GM12878 (cell line): Measurements from ENCODE around the gene AFF1. TPM values are rescaled to one million over a fixed set of nuclear protein-coding genes. Genes with fewer than 3 reads are reported as not detected.

Source experiments
- CBFB ChIP-seq: IDR thresholded peaks from 2 replicates; pipeline ENCODE4 v1.6.1; 2016; ENCODE audit warnings: antibody characterized with exemption, low read depth
- CBX5 ChIP-seq: sonication (generic); IDR thresholded peaks from 2 replicates; pipeline ENCODE4 v1.6.1; 2016; ENCODE audit warnings: low read depth, moderate library complexity, mild to moderate bottlenecking, inconsistent platforms
- CREM ChIP-seq: IDR thresholded peaks from 2 replicates; pipeline ENCODE4 v1.6.1; 2014; ENCODE audit warnings: antibody characterized with exemption, low read depth
- EGR1 ChIP-seq, 2 experiments: IDR thresholded peaks; 1 replicate in 1 of 2; 2 replicates in 1 of 2; pipeline ENCODE4 v1.6.1; 2011 to 2012; ENCODE audit warnings: low read depth in 2 of 2, low read length in 2 of 2, borderline replicate concordance in 1 of 2, mild to moderate bottlenecking in 1 of 2, moderate library complexity in 1 of 2
- FOXM1 ChIP-seq: IDR thresholded peaks from 2 replicates; pipeline ENCODE4 v1.6.1; 2012; ENCODE audit warnings: low read depth, mild to moderate bottlenecking, inconsistent platforms, low read length, moderate library complexity
- HCFC1 ChIP-seq: fragments of 150-350 bp; IDR thresholded peaks from 2 replicates; pipeline ENCODE4 v1.6.1; 2014; ENCODE audit warnings: low read length
- IRF5 ChIP-seq: fragments of 450-650 bp; IDR thresholded peaks from 2 replicates; pipeline ENCODE4 v1.6.1; 2017; ENCODE audit warnings: borderline replicate concordance
- JUND ChIP-seq: IDR thresholded peaks from 2 replicates; pipeline ENCODE4 v1.6.1; 2012; ENCODE audit warnings: low read depth, mild to moderate bottlenecking, low read length, improper control_type of control experiment, moderate library complexity
- MAX ChIP-seq: IDR thresholded peaks from 2 replicates; pipeline ENCODE4 v1.6.1; 2012; ENCODE audit warnings: low read depth, low read length, improper control_type of control experiment
- MXI1 ChIP-seq: fragments of 150-350 bp; IDR thresholded peaks from 2 replicates; pipeline ENCODE4 v1.6.1; 2011; ENCODE audit warnings: low read depth, mild to moderate bottlenecking, inconsistent platforms, low read length, improper control_type of control experiment
- POLR2A ChIP-seq: IDR thresholded peaks from 2 replicates; pipeline ENCODE4 v1.6.1; 2011; ENCODE audit warnings: low read depth, mild to moderate bottlenecking, low read length
- RELA ChIP-seq: fragments of 450-650 bp; IDR thresholded peaks from 2 replicates; pipeline ENCODE4 v1.8.0; 2014; ENCODE audit warnings: borderline replicate concordance; ENCODE audit not compliant: partially characterized antibody
- SMAD5 ChIP-seq: IDR thresholded peaks from 2 replicates; pipeline ENCODE4 v1.6.1; 2016; ENCODE audit warnings: antibody characterized with exemption, low read depth
- SMC3 ChIP-seq: IDR thresholded peaks from 2 replicates; pipeline ENCODE4 v1.6.1; 2011; ENCODE audit warnings: low read length, improper control_type of control experiment, borderline replicate concordance
- STAT3 ChIP-seq: IDR thresholded peaks from 2 replicates; pipeline ENCODE4 v1.6.1; 2011; ENCODE audit warnings: low read depth, low read length, improper control_type of control experiment
- SUPT20H ChIP-seq: IDR thresholded peaks from 2 replicates; pipeline ENCODE4 v1.6.1; 2011; ENCODE audit warnings: low read depth, mild to moderate bottlenecking, low read length, moderate library complexity, borderline replicate concordance; ENCODE audit not compliant: control insufficient read depth
- TCF3 ChIP-seq: IDR thresholded peaks from 2 replicates; pipeline ENCODE4 v1.6.1; 2012; ENCODE audit warnings: low read depth, mild to moderate bottlenecking, low read length, borderline replicate concordance; ENCODE audit not compliant: insufficient read depth
- TCF7 ChIP-seq: IDR thresholded peaks from 2 replicates; pipeline ENCODE4 v1.6.1; 2014; ENCODE audit warnings: antibody characterized with exemption, borderline replicate concordance
- ZNF207 ChIP-seq: fragments of 450-650 bp; IDR thresholded peaks from 2 replicates; pipeline ENCODE4 v1.6.1; 2014; ENCODE audit warnings: antibody characterized with exemption, mild to moderate bottlenecking, borderline replicate concordance
- ZNF384 ChIP-seq: IDR thresholded peaks from 2 replicates; pipeline ENCODE4 v1.6.1; 2012; ENCODE audit warnings: low read depth, mild to moderate bottlenecking, low read length, improper control_type of control experiment, borderline replicate concordance
- ZSCAN29 ChIP-seq: fragments of 450-650 bp; IDR thresholded peaks from 2 replicates; pipeline ENCODE4 v1.6.1; 2017; ENCODE audit warnings: mild to moderate bottlenecking, moderate library complexity
- ZZZ3 ChIP-seq: IDR thresholded peaks from 2 replicates; pipeline ENCODE4 v1.6.1; 2011; ENCODE audit warnings: low read depth; ENCODE audit not compliant: control insufficient read depth, insufficient read length
- polyA plus RNA-seq, 11 experiments: library from polyadenylated mRNA; depleted of rRNA in 4 of 11; unstranded in 6 of 11; stranded (reverse) in 5 of 11; fragments of >200 nt; fragmentation: Nextera tagmentation in 4 of 11; fragmentation: Illumina TruSeq in 1 of 11; extraction: Ambion mirVana in 4 of 11; extraction: Trizol in 1 of 11; gene quantifications; 1 replicate in 1 of 11; 2 replicates in 10 of 11; pipeline versions ENCODE4 v1.2.1 to v1.2.3, GENCODE V29; 2011 to 2016; ENCODE audit warnings: inconsistent platforms in 2 of 11, missing spikeins in 2 of 11, low read depth in 1 of 11
- total RNA-seq, 4 experiments: library from RNA; depleted of rRNA in 3 of 4; stranded (reverse); fragments of >200 nt in 3 of 4; fragmentation: Illumina TruSeq in 1 of 4; extraction: Trizol in 1 of 4; gene quantifications; 2 replicates each; pipeline versions ENCODE4 v1.2.1 to v1.2.3, GENCODE V29; 2013 to 2021
- TF ChIP-seq, protein P1 (sequence below): fragments of 450-650 bp; formaldehyde crosslinking; IDR thresholded peaks from 2 replicates; pipeline ENCODE4 v1.4.0; 2022; ENCODE audit warnings: mild to moderate bottlenecking, moderate library complexity
- TF ChIP-seq, protein P2 (sequence below): IDR thresholded peaks from 2 replicates; pipeline ENCODE4 v1.6.1; 2011; ENCODE audit warnings: borderline replicate concordance, low read depth, mild to moderate bottlenecking, moderate library complexity, mixed read lengths, low read length; ENCODE audit not compliant: insufficient read depth; ENCODE audit errors: extremely low read length

AFF1 gene
- total and polyA plus RNA-seq, 10 of the 15 experiments (the other 5 are each of a cell fraction or from before 2014, with no cell fraction given), result 3.5 to 56.1 (median 21.5) TPM

DNA sequence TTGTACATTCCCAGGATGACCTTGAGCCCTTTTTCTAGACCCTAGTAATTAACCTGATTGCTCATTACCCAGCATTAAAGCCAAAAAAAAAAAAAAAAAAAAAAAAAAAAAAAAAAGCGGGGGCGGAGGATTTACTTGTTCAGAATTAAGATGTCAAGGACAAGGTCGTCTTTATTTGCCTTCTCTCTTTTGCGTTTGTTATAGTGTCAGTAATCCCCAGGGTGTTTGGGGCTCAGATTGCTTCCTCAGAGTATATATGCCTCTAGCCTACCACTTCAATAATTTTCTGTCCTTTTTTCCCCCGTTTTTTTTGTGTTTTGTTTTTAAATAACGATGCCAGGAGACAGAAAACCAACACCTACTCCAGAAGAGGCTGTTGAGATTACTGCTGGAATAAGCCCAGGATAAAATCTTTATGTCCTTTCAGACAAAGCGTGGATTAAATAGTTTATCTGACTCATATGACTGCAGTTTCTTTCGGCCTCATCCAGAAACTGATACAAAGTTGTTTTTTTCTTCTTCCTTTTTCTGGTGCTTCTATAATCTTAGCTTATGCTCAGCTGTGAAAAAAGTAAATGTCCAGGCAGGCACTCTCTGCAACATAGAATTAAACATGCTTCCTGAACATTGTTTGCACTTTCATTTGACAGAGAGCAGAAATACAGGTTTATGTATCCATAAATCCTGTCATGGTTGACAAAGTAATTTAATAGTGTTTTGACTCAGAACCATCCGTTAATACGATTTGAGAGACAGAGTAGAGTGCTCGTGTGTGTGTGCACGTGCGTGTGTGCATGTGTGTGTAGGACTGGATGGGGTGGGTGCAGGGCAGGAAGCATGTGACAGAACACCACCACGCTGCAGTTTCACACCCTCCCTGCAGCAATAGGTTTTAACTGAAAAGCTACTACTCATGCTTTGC is 138.6 kb downstream of the AFF1 start (continued):
- peak; percentile 97 for TF ChIP-seq MAX
- TF ChIP-seq IRF5, result no peak
- no peak for TF ChIP-seq STAT3
- TF ChIP-seq HCFC1, result no peak
- TF ChIP-seq, protein P1, sequence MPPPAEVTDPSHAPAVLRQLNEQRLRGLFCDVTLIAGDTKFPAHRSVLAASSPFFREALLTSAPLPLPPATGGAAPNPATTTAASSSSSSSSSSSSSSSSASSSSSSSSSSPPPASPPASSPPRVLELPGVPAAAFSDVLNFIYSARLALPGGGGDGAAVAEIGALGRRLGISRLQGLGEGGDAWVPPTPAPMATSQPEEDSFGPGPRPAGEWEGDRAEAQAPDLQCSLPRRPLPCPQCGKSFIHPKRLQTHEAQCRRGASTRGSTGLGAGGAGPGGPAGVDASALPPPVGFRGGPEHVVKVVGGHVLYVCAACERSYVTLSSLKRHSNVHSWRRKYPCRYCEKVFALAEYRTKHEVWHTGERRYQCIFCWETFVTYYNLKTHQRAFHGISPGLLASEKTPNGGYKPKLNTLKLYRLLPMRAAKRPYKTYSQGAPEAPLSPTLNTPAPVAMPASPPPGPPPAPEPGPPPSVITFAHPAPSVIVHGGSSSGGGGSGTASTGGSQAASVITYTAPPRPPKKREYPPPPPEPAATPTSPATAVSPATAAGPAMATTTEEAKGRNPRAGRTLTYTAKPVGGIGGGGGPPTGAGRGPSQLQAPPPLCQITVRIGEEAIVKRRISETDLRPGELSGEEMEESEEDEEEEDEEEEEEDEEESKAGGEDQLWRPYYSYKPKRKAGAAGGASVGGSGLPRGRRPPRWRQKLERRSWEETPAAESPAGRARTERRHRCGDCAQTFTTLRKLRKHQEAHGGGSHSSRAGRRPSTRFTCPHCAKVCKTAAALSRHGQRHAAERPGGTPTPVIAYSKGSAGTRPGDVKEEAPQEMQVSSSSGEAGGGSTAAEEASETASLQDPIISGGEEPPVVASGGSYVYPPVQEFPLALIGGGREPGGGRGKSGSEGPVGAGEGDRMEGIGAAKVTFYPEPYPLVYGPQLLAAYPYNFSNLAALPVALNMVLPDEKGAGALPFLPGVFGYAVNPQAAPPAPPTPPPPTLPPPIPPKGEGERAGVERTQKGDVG (CRISPR knock-in tag), result no peak
- peak; percentile 99 for TF ChIP-seq MXI1
- TF ChIP-seq SMAD5, result no peak
- 0 out of 2 replicates have a peak, but pooled peaks have one; percentile 67 for TF ChIP-seq TCF3
- no peak for TF ChIP-seq SUPT20H
- no peak for TF ChIP-seq JUND
- TF ChIP-seq TCF7, result no peak
- TF ChIP-seq CREM, result peak; percentile 55
- TF ChIP-seq ZNF207, result 0 out of 2 replicates have a peak, but pooled peaks have one; percentile 22
- TF ChIP-seq EGR1 (IDR thresholded peaks at IDR 0.05; ENCODE audit: borderline replicate concordance in 1 of 2, low read depth in 2 of 2, low read length in 2 of 2), result peak in 1 of 2 experiments; percentile 61; a peak in 1 of 3 replicates
- no peak; the same call in 1 of the 2 replicates for TF ChIP-seq CBFB
- TF ChIP-seq ZZZ3, result no peak
- no peak for TF ChIP-seq SMC3
- TF ChIP-seq, protein P2, sequence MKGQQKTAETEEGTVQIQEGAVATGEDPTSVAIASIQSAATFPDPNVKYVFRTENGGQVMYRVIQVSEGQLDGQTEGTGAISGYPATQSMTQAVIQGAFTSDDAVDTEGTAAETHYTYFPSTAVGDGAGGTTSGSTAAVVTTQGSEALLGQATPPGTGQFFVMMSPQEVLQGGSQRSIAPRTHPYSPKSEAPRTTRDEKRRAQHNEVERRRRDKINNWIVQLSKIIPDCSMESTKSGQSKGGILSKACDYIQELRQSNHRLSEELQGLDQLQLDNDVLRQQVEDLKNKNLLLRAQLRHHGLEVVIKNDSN, result peak; percentile 50
- TF ChIP-seq ZNF384, result peak; percentile 98
- peak; percentile 62 for TF ChIP-seq POLR2A
- no peak for TF ChIP-seq ZSCAN29
- peak; percentile 69; the same call in 1 of the 2 replicates for TF ChIP-seq FOXM1
- peak; percentile 89 for TF ChIP-seq CBX5
- no peak for TF ChIP-seq RELA
